ENCODE data around the gene TNFAIP2.
A peak's percentile ranks its signal among the peaks of the same experiment; 100 is the strongest.
"Not testable (repeated sequence)": the region's sequence is repeated elsewhere in the genome, so short reads cannot be mapped to it uniquely, and the experiment has no call there.

The TNFAIP2 gene

DNA sequence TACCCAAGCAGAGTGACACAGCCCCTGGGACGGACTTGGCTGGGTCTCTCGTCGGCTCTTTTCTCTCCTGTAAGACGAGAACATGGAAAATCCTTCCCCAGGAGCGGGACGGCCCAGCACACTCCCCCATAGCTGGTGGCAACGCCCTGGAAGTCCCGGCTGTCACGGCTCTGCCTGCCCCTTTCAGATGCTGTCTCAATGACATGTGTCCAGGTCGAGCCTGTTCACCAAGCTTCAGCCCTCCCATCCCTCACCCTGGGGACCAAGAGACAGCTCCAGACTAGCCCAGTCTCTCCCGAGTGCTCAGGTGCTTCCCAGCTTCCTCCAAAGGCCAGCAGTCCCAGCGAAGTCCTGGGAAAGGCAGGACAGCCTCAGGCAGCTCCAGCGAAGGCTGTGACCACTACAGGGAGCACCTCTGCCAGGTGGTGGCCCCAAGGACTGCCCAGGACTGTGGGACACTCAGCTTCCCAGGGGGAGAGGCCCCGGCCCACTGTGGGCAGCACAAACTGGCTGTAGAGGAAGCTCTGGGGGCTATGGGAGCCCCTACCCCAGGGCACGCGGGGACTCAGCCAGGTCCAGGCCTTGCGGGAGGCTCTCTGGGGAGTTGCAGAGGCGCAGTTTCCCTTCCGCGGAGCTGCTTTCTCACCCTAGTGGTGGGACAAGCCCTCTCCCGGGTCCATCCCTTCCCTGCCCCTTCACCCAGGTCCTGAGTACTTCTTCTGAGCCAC is 33.6 kb downstream of the TNFAIP2 start:
- DNase-seq: no peak

DNA sequence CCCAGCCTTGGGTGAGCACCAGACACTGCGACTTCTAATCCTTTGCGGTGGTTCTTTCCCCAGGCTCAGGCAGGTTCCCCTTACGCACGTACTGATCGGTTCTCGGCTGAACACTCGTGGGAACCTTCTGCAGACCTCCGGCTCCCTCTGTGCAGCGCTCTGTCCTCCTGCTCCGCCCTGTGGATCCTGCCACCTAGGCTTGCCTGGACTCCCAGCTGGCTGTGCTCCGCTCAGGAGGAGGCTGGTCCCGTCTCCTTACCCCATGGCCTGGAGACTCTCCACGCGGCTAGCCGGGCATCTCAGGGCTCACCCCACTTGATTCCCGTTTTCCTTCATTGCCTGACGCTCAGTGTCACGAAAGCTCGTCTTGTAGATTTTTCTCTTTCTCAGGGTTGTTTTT is 34.7 kb downstream of the TNFAIP2 start:
- no peak for DNase-seq

DNA sequence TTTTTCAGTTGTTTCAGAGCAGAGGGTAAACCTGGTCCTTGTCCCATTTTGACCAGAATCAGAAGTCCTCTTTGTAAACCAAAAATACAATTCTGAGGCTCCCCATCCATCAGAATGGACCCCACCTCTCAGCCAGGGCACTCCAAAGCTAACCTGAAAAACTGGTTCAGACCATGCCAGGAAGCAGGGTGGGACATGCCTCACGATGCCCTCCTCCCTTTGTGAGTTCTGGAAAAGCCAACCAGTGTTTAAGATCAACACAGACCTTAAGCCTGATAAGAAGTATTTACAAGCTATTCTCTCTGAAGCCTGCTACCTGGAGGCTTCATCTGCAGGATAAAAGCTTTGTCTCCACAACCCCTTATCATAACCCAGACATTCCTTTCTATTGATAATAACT is 35.4 kb downstream of the TNFAIP2 start:
- no peak for DNase-seq

DNA sequence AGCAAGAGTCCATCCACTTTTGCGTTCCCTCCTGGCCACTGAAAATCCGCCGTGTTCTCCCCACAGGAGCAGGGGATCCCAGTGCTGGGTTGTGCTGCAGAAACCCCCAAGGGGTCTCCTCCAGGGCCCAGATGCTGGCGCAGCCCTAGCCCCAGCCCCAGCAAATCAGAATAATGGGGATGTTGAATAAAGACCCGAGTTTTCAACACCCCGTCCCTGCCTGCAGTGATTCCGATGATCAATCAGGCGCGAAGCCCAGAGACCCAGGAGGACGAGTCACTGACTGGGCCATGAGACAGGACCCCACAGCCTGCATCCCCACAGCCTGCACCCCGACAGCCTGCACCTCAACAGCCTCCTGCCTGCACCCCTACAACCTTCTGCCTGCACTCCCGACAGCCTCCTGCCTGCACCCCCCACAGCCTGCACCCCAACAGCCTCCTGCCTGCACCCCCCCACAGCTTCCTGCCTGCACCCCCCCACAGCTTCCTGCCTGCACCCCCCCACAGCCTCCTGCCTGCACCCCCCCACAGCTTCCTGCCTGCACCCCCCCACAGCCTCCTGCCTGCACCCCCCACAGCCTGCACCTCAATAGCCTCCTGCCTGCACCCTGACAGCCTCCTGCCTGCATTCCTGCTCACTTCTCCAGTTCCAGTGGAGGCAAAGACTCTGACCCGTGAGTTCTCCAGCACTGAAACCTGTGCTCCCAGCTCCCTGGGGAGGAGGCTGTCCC is 37.2 kb downstream of the TNFAIP2 start:
- no peak for DNase-seq

DNA sequence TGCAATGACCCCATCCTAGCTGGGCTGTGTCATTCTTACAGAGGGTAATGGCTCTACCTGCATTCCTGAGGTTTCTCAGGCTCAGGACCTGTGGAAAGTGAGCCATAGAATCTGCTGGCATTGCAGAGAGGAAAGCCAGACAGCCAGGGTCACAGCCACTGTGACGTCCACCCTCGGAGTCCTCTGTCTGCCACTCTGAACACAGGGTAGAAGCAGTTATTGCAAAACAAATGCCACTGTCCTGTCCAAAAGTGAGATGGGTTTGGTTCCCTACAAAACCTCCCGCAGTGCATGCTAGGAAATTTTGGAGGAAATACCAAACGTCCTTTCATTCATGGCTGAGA is 37.8 kb downstream of the TNFAIP2 start:
- no peak for DNase-seq

DNA sequence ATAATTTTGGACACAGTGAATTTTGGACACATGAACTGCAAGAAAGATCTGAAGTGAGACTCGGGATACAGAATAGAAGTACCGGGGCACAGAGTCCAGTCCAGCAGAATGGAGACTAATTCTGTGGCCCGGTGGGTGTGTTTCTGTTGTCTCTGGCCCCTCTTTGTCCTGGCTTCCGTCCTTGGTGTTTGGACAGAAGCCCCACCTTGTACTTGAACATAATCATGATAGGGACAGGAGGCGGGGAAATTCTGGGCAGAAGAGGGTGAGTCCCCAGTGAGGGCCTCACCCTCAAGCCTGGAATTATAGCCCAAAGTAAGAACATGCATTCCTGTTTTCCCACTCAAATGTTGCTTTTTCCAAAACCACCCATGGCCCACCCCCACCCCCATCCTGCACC is 39.9 kb downstream of the TNFAIP2 start:
- DNase-seq: no peak

DNA sequence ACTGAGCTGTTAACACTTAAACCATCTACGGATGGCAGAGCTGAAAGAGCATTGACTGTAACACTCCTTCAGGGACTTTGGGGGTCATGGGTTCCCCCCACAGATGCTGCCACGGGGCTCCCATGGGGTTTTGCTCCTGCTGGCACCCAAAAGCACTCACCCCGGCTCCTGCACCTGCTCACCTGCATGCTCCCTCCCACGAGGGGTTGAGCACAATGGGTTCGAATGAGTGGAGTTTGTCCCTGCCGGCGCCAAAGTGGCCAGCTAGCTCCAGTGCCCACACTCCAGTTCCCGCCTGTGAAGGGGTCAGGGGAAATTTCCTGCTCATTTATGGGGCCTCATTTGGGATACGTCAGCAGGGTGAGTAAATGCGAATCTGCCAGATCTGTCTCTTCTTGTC is 40.7 kb downstream of the TNFAIP2 start:
- no peak for DNase-seq

DNA sequence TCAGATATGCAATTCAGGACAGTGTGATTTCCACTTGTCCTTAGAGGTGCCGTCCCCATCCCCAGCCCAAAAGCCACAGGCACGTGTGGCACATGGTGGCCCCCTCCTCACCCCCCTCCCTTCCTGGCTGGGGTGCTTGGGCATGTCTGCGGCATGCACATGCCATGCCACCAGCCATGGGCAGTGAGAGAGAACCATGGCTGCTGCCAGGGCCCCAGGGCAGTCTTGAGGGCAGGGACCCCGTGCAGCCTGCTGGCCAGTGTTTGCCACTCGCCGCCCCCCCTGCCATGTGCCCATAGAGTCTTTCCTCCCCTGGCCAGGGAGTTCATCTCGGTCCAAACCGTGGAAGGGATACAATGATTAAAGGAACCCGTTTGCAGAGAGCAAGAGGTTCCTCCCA is 41.5 kb downstream of the TNFAIP2 start:
- no peak for DNase-seq

DNA sequence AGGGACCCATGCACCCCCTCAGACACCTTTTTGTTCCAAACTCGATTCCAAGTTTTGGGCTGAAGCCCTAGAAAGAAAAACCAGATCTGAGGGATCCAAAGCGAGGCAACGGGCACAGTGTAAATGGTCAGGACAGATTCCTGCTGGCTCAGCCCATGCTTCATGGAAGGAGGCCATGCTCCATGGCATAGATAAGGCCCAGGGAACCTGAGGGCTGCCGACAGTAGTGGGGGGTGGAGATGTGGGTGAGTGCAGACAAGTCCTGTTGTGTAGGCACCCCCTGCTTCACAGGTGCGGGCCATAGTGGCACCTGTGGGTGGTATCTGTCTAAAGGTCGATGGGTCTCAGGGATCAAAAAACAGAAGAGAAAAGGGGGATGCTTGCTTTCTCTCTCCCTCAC is 42.1 kb downstream of the TNFAIP2 start:
- DNase-seq: no peak

DNA sequence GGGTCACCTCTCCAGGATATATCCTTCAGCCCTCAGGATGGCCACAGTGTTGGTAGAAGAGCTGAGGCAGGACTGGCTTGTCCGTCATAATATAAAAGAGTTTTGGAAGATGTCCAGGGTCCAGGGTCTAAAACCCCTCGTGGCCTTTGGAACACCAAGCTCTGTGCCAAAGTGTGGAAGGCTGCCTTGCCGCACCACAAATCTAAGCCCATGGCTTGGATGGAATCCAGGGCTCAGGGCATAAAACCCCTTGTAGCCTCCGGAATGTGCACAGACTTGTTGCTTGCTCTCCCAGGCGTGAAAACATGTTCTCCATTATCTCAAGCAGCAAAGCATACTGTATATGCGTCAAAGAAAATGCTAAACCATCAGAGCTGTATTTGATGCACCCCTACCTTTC is 46.7 kb downstream of the TNFAIP2 start:
- DNase-seq: no peak

DNA sequence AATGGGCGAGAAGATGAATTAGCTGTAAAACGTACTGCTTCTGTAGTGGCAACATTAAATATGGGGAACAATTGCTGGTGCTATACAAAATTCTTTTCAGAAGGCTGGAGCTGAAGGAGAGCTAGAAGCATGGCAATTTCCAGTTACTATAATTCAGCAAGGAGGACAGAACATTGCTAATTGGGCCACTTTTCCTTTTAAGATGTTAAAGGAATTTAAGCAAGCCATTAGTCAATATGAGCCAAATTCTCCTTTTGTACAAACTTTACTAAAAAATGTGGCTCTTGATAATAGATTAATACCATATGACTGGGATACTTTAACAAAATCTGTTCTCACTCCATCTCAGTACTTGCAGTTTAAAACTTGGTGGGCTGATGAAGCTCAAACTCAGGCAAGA is 47.9 kb downstream of the TNFAIP2 start:
- not testable (repeated sequence) for DNase-seq

DNA sequence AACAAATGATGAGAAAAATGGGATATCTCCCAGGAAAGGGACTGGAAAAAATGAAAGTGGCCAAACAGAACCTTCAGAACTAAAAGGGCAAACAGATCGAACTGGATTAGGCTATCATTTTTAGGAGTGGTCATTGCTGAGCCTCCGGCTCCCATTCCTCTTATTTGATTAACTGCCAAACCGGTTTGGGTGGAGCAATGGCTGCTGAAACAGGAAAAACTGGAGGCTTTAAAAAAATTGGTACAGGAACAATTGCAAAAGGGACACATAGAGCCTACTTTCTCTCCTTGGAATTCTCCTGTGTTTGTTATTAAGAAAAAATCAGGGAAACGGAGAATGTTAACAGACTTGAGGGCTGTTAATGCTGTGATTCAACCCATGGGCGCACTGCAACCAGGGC is 49.7 kb downstream of the TNFAIP2 start:
- DNase-seq: no peak

DNA sequence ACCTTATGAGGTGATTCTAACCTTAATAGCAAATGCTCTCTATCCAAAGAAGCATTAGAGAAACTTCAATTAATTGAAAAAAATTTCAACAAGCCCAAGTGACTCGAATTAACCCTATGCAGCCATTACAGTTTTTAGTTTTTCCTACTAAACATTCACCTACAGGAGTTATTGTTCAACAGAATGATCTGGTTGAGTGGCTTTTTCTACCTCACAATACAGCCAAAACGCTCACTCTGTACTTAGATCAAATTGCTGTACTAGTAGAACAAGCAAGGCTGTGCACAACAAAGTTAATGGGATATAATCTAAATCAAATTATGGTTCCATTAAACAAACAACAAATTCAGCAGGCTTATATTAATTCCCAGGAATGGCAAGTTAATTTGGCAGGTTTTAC is 50.6 kb downstream of the TNFAIP2 start:
- DNase-seq: not testable (repeated sequence)

DNA sequence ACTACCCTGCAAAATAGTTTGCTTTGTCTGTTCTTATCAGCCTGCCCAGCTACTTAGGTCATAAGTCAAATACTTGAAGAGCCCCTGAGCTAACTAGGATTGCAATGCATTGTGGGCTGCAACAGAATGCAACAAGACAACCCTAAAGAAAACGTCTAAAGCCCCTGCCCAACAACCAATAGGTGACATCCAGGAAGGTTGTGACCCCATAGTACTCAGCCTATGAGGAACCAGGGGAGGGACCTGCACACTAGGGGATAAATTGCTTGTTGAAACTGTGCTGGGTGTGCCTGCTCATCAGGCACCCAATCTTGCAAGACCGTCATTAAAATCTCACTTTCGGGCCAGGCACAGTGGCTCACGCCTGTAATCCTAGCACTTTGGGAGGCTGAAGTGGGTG is 52.9 kb downstream of the TNFAIP2 start:
- DNase-seq: not testable (repeated sequence)

DNA sequence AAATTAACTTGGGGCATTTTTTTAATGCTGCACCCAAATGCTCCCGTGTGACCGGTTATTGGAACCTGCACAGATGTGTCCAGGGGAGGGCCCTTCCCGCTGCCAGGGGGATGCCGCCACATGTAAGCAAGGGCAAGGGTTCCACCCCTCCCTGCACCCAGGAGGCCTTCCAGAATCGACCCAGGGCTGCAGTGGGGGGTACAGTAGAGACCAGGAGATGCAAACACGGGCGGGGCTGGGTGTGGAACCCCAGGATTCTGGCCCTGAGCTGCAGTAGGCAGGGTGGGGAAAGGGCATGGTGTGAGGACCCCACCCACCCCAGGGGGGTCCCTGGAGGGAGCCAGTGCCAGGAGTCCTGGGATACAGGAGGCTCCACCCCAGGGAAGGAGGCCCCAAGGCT is 54.1 kb downstream of the TNFAIP2 start:
- no peak for DNase-seq

DNA sequence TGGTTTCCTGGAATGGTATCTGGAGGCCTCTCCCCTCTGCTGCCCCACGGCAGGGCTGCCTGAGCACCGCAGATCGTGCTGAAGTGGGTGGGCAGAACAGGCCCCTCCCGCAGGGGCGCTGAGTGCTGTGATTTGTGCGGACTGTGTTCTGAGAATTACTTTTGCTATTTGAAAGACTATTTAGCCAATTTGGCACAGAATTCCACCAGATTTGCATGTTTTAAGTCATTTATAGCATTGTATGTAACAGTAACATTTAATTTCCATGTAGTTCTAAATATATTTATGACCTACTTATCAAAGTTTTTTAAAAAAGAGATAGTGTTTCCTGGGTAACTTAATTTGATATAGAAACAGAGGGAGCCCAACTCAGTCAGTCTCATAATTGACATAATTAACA is 55.3 kb downstream of the TNFAIP2 start:
- no peak for DNase-seq

DNA sequence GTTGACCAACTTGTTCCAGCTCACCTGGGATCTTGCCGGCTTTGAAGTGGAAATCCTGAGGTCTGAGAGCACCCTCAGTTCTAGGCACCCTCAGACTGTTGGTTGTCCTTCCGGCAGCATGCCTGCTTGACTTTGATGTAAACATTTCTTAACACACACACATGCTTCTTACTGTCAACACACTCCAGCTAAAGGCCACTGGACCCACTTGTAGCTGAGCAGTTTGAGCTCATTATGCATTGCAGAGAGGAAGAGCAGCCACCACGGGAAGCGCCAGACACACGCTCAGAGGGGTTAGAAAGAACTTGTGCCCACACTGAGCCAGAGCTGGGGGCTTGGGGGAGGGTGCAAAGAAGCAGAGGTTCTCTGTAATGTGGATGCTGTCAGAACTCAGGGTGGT is 55.8 kb downstream of the TNFAIP2 start:
- no peak for DNase-seq

DNA sequence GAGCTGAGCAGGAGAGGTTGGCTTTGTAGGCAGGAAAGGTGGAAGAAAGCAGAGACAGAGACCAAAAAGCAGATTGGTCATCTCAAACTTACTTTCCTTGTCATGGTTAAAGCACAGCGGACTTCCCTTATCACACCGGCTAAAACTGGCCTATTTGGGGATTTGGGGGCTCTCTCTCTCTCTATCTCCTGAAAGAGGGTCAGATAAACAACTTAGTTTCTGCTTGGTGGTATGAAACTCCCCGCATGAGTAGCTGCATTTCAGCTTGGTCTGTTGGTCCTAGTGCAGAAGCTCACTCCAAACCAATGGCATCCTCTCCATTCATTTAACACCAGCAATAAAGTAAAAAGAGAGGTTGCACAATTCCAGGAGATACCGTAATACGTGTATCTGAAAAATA is 57.1 kb downstream of the TNFAIP2 start:
- DNase-seq: no peak

DNA sequence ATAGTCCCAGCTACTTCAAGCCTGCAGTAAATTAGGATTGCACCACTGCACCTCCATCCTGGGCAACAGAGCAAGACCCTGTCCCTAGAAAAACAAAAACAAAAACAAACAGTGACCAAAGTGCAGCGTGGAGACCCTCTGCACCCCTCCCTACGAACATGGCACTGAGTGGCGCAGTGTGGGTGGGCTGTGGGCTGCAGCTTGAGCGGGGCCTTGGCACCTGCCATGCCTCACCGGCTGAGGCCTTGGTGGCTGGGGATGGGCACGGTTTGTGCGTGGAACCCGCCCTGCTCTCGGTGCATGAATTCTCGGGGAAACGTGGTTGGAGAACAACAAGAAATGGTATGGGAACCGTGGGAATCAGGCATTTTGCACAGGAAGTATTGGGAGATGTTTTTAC is 60.8 kb downstream of the TNFAIP2 start:
- no peak for DNase-seq

DNA sequence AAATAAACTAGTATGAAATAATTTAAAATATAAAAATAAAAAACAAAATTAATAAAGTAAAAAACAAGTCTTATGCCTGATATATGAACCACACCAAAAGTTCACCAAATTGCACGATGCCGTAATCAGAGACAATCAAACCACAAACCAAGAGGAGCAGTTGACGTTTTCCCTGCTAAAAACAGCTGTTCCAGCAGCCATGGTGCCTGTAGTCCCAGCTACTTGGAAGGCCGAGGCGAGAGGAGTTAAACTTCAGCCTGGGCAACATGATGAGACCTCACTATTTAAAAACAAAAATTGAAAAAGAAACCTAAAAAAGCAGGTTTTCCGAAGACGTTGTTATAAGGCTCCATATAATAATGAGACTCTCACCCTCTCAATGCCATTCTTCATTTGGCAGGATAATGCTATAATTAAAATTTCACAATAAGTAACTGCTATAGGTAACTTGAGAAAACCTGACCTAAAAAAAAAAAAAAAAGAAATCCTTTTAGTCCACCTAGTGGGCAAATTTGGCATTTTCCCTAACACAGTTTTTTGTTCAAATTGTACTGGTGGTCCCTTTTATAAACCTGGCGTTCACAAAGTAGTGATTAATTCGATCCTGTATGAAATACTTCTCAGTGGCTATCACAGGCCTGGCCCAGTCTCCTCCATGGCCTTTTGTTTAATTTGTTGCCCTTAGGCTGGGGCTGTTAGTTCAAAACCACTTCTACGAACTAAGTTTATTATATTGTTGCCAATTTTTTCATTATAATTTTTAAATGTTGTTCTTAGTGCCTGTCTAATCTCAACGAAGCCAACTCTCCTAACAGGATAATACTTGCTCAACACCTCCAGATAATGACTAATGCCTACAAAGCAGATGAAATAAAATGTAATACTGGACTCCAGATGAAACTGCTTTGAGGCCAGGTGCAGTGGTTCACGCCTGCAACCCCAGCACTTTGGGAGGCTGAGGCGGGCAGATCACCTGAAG is 62.1 kb downstream of the TNFAIP2 start:
- peak; percentile 14 for DNase-seq

DNA sequence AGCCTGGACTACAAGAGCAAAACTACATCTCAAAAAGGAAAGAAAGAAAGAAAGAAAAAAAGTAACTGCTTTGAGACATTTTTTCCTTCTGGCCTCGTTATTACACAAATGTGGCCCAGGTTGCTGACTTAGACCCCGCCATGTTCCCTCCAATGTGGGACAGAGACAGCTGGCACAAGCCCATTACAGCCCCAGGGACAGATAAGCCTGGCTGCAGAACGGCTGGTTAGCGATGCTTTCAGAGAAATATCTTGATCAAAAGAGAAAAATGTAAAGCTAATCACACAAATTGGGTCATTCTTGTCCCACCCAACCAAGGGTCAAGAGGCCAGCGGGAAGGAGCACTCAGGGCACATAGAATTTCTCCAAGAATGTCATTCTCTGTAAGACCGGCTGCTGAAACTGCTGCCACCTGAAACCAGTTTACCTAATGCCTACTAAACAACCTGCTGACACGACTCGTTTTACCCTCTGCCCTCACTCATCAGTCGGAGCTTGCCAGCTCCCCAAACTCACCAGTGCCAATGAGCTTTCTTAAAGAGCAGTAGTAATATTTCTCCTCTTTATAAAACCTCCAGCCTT is 63.1 kb downstream of the TNFAIP2 start:
- no peak for DNase-seq

Data from NCI-H1417 treated with DMSO at 0.1 percent for 48 hours (cell line).